HepG2 (cell line): Measurements from ENCODE around the gene NPB. TPM values are rescaled to one million over a fixed set of nuclear protein-coding genes. Genes with fewer than 3 reads are reported as not detected.

ENCODE experiments used
- BRF2 ChIP-seq: sonication (generic); formaldehyde crosslinking; IDR thresholded peaks from 2 replicates; pipeline ENCODE4 v1.8.1; 2022; ENCODE audit warnings: mild to moderate bottlenecking, missing genetic modification reagents
- FOXM1 ChIP-seq: sonication (generic); formaldehyde crosslinking; IDR thresholded peaks from 2 replicates; pipeline ENCODE4 v1.5.0; 2020; ENCODE audit warnings: missing genetic modification reagents
- NFKBIZ ChIP-seq: IDR thresholded peaks from 2 replicates; pipeline ENCODE4 v1.6.1; 2018; ENCODE audit warnings: missing genetic modification reagents, missing compliant biosample characterization
- PTBP1 ChIP-seq: fragments of 200-400 bp; formaldehyde crosslinking; IDR thresholded peaks from 2 replicates; pipeline ENCODE4 v1.6.1; 2018; ENCODE audit warnings: low read length, low read depth; ENCODE audit not compliant: poor library complexity, severe bottlenecking
- TGIF2 ChIP-seq: IDR thresholded peaks from 2 replicates; pipeline ENCODE4 v1.6.1; 2016; ENCODE audit warnings: control low read depth, missing compliant biosample characterization
- ZBTB14 ChIP-seq: sonication (generic); formaldehyde crosslinking; IDR thresholded peaks from 2 replicates; pipeline ENCODE4 v1.4.0; 2020; ENCODE audit warnings: missing genetic modification reagents
- ZMYM2 ChIP-seq: sonication (generic); formaldehyde crosslinking; IDR thresholded peaks from 2 replicates; pipeline ENCODE4 v1.8.0; 2022; ENCODE audit warnings: mild to moderate bottlenecking, missing genetic modification reagents
- ZNF10 ChIP-seq: sonication (generic); formaldehyde crosslinking; IDR thresholded peaks from 2 replicates; pipeline ENCODE4 v1.4.0; 2020; ENCODE audit warnings: mild to moderate bottlenecking, low read depth, missing genetic modification reagents, borderline replicate concordance
- ZNF251 ChIP-seq: sonication (generic); formaldehyde crosslinking; IDR thresholded peaks from 2 replicates; pipeline ENCODE4 v1.9.0; 2021; ENCODE audit warnings: mild to moderate bottlenecking, missing genetic modification reagents
- ZNF318 ChIP-seq: sonication (generic); formaldehyde crosslinking; IDR thresholded peaks from 2 replicates; pipeline ENCODE4 v1.4.0; 2020; ENCODE audit warnings: mild to moderate bottlenecking, missing genetic modification reagents
- ZNF556 ChIP-seq: sonication (generic); formaldehyde crosslinking; IDR thresholded peaks from 2 replicates; pipeline ENCODE4 v1.4.0; 2020; ENCODE audit warnings: mild to moderate bottlenecking, missing genetic modification reagents, borderline replicate concordance
- ZNF766 ChIP-seq: sonication (generic); formaldehyde crosslinking; IDR thresholded peaks from 2 replicates; pipeline ENCODE4 v1.5.0; 2020; ENCODE audit warnings: missing genetic modification reagents, borderline replicate concordance
- ZNF772 ChIP-seq: sonication (generic); formaldehyde crosslinking; IDR thresholded peaks from 2 replicates; pipeline ENCODE4 v1.5.0; 2020; ENCODE audit warnings: mild to moderate bottlenecking, missing genetic modification reagents
- polyA plus RNA-seq, 8 experiments: library from polyadenylated mRNA; depleted of rRNA in 3 of 8; stranded (reverse) in 7 of 8; unstranded in 1 of 8; fragments of >200 nt; fragmentation: Illumina TruSeq in 4 of 8; extraction: Trizol in 4 of 8; gene quantifications; 2 replicates each; pipeline versions ENCODE4 v1.2.1 to v1.2.3, GENCODE V29; 2011 to 2016; ENCODE audit warnings: low read depth in 4 of 8, missing spikeins in 1 of 8, mixed read lengths in 1 of 8; ENCODE audit not compliant: insufficient read depth in 1 of 8
- total RNA-seq, 5 experiments: library from RNA; depleted of rRNA; stranded (reverse); fragments of >200 nt; fragmentation: Illumina TruSeq; extraction: Trizol; gene quantifications; 2 replicates each; pipeline ENCODE4 v1.2.3, GENCODE V29; 2016; ENCODE audit warnings: low read depth in 1 of 5
- TF ChIP-seq, protein P1 (sequence below): sonication (generic); formaldehyde crosslinking; IDR thresholded peaks from 2 replicates; pipeline ENCODE4 v1.8.0; 2022; ENCODE audit warnings: mild to moderate bottlenecking, missing genetic modification reagents; ENCODE audit not compliant: insufficient replicate concordance
- TF ChIP-seq, protein P2 (sequence below): IDR thresholded peaks from 2 replicates; pipeline ENCODE4 v1.6.1; 2016; ENCODE audit warnings: mild to moderate bottlenecking, missing biosample characterization, missing genetic modification reagents

The NPB gene
- total and polyA plus RNA-seq, 2 of the 13 experiments (the other 11 are each of a cell fraction or from before 2014, with no cell fraction given), result 0.11 to 0.93 TPM

DNA sequence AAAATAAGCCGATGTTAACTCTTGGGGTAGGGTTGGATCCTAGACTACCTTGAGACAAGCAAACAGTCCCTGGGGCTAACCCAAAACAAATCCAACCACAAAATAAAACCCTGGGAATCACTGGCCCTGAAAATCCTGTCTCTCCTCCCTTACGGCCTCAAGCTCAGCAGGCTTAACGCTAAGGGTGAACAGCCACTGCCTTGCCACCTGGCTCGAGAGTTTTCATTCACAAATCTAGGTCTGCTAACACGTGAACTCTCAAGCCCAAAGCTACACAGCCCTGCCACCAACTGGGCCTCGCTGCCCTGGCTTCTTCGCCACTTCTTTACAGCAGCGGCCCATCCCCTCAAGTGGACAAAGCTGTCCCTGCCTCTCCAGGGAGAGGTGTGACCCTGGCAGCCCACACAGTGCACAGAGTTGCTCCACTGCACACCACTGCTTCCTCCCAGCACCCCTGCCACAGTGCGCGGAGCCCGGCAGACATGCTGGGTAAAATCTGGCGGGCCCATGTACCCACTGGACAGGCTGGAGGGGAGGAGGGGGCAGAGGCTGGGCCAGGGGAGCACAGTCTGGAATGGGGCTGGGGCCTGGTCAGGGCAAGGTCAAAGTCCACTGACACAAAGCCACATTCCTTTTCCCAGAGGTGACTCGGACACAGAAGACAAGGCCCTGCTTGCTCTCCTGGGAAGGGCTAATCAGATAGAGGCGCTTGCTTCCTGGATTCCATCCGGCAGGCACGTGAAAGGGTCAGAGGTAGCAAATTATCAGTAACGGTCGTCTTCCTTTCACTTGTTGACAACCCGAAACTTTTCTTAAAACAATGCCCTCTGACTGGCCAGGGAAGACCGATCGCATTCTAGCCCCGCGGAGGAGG is 8.2 kb downstream of the NPB start (continued):
- TF ChIP-seq ZNF318 (CRISPR knock-in tag), result peak; percentile 98
- TF ChIP-seq NFKBIZ, result no peak
- TF ChIP-seq FOXM1 (CRISPR knock-in tag), result no peak
- TF ChIP-seq PTBP1, result no peak
- peak; percentile 54 for TF ChIP-seq BRF2 (CRISPR knock-in tag)
- no peak for TF ChIP-seq ZNF251 (CRISPR knock-in tag)
- TF ChIP-seq ZNF766 (CRISPR knock-in tag), result 0 out of 2 replicates have a peak, but pooled peaks have one; percentile 43
- TF ChIP-seq ZNF10 (CRISPR knock-in tag), result no peak
- TF ChIP-seq ZNF772 (CRISPR knock-in tag), result peak; percentile 53; the same call in 1 of the 2 replicates
- peak; percentile 74 for TF ChIP-seq ZNF556
- peak; percentile 57; the same call in 1 of the 2 replicates for TF ChIP-seq ZBTB14 (CRISPR knock-in tag)
- TF ChIP-seq ZMYM2 (CRISPR knock-in tag), result no peak
- TF ChIP-seq, protein P1, sequence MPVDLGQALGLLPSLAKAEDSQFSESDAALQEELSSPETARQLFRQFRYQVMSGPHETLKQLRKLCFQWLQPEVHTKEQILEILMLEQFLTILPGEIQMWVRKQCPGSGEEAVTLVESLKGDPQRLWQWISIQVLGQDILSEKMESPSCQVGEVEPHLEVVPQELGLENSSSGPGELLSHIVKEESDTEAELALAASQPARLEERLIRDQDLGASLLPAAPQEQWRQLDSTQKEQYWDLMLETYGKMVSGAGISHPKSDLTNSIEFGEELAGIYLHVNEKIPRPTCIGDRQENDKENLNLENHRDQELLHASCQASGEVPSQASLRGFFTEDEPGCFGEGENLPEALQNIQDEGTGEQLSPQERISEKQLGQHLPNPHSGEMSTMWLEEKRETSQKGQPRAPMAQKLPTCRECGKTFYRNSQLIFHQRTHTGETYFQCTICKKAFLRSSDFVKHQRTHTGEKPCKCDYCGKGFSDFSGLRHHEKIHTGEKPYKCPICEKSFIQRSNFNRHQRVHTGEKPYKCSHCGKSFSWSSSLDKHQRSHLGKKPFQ, result peak; percentile 83
- TF ChIP-seq, protein P2, sequence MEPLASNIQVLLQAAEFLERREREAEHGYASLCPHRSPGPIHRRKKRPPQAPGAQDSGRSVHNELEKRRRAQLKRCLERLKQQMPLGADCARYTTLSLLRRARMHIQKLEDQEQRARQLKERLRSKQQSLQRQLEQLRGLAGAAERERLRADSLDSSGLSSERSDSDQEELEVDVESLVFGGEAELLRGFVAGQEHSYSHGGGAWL (CRISPR knock-in tag), result peak; percentile 83
- peak; percentile 89 for TF ChIP-seq TGIF2 (CRISPR knock-in tag)
